CD4-positive, alpha-beta T cell treated with Interferon alpha-2 for 1 hour (primary cell): Measurements from ENCODE around the gene RAET1E.
"Not testable (repeated sequence)": the region's sequence is repeated elsewhere in the genome, so short reads cannot be mapped to it uniquely, and the experiment has no call there.

Source experiments
- DNase-seq, 2 donors: peaks; one replicate each; pipeline ENCODE4 v3.0.0-alpha.2; 2020 to 2022

RAET1E gene

DNA sequence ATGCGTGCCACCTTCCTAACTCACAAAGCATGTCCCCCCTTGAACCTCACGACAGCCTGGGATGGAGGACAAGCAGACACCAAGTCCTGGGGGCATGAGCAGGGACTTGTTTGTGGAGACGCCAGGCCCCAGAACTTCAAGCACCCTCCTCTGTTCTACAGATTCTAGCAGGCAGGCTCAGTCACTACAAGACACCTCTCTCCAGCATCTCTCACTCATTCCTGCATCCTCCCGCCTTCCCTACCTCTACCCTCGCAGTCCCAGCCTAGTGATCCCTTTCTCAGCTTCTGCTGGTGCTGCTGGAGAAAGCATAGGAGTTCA, 37.4 kb downstream of the RAET1E start:
- no peak for DNase-seq

DNA sequence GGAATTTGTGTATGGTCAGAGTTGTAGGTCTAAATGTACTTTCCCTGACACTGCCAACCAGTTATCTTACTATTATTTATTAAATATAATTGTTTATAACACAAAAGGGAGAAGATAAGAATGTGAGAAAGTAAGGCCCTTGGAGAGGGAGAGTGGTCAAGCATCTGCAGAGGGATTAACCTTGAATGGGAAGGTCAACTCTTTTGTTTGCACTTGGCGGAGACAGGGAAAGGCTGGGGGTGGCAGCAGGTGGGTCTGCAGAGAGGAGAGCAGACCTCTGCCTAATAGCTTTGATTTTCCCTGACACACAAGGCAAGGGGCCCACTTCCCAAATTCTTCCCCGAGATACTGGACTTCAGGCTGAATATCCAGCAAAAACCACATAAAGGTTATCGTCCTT, 38.0 kb downstream of the RAET1E start:
- no peak for DNase-seq

DNA sequence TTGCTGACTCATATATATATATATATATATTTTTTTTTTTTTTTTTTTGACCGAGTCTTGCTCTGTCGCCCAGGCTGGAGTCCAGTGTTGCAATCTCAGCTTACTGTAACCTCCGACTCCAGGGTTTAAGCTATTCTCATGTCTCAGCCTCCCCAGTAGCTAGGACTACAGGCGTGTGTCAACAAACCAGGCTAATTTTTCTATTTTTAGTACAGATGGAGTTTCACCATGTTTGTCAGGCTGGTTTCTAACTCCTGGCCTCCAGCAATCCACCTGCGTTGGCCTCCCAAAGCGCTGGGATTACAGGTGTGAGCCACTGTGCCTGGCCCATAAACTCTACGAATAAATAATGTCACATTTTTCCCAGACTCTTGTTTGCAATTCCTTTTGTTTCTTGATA, 38.5 kb downstream of the RAET1E start:
- DNase-seq = no peak

DNA sequence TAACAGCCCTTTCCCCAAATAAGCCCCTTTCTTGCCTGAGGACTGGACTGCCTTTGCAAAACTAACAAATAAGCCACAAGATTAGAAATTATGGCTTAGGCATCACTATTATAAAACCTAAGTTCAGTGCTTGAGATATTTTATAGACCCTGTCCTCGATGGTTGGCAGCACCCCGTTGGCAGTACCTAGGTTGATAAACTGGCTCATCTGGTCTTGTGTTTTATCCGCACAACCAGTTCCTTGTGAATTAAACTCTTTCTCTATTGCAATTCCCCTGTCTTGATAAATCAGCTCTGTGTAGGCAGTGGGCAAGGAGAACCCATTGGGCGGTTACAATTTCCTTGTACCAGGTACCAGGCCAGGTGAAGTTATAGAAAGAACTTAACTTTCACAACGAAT, 40.4 kb downstream of the RAET1E start:
- no peak for DNase-seq

DNA sequence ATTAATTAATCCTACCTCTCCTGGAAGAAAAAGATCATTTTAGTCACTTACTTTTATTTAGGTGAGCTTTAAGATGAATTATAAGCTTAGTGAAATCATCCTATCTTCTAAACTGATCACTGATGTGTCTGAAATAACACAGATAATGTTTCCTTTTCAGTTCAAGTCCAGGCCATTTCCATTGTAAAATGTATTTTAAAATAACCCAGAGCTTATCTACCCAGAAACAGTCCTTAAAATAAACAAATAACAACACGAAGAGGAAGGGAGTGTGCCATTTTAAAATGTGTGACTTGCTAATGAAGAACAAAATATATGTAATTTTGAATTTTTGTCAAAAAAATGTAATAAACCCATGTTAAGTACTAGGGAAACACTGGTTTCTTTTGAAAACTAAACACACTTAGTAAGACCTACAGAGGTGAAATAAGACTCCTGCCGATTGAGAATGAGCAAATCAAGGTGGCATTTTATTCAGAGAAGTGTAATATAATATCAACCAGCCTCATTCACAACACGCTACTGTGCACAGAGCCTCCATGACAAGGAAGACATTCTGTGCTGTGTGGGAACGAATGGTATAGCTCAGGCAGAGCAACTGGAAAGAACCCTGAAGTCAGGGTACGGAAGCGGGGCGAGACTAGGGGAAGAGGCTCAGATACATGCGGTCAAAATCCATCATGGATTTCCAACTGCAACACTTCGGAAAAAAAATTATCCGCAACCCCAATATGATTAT, 41.5 kb downstream of the RAET1E start:
- DNase-seq = no peak

DNA sequence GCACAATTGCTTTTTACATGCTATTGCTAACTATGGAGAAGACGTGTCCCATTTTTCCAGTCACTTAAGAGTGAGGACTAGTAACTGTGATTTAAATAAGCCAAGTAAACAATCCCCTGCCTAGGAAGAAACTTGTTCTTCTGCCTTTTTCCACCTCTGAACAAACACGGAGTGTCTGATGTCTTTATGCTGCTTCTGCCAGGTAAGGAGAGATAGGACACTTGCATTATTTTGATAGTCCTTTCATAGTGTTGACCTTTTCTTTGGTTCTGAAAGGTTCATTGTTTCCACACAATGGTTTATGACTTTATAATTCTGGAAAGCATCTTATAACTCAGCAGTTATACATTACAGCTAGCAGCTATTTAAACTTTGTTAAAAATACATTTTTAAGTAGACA, 42.2 kb downstream of the RAET1E start:
- DNase-seq = no peak

DNA sequence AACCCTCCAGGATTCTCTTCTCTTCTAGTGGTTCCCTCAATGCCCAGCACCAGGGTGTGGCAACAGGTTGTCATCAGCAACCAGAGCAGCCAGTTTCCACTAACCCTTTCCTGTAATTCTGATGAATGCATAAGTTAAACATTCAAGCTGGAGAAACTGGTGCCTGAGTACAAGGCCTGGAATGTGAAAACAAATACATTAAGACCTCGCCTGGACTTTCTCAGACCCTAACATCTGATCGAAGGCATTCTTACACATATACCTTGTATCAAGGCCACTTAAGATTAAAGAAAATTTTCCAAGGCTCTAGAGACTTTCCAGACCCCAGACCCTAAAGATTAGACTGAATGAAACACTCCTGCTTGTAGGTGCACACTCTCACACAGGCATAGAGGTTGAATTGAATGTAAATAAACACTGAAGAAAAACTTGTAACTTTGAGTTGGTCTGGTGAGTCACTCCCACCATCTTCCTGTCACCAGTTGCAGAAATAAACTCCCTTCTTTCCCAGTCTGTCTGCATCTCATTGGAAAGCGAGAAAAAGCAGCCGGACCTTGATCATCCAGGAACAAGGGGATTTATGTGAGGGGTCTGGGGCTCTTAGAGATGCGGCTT, 42.8 kb downstream of the RAET1E start:
- no peak for DNase-seq

DNA sequence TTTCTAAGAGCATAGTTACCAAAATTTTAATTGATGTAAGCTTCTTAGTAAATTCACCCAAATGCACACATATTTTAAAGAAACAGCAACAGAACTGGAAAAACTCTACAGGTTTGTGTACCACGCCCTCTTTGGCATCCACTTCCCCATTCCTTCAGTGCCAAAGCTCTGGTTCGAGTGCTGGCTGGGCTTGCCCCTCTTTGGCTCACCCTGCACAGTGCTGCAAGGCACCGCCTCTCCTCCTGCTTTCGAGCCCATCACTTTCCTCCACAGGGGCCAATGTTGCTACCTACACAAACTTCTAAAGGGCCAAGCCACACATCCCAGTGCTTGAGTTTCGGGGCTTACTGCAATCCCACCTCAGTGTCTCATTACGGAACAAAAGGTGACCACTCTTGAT, 43.4 kb downstream of the RAET1E start:
- no peak for DNase-seq

DNA sequence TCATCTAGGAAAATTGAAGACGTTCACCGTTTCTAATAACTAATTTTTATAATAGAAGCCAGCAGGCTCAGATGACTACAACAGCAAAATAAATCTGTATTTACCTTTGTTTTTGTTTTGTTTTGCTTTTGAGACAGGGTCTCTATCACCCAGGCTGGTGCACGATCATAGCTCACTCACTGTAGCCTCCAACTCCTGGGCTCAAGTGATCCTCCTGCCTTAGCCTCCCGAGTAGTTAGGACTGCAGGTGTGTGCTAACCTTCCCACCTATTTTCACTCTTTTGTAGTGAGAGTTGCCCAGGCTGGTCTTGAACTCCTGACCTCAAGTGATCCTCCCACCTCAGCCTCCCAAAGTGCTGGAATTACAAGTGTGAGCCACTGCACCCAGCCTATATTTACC, 43.9 kb downstream of the RAET1E start:
- DNase-seq = not testable (repeated sequence)

DNA sequence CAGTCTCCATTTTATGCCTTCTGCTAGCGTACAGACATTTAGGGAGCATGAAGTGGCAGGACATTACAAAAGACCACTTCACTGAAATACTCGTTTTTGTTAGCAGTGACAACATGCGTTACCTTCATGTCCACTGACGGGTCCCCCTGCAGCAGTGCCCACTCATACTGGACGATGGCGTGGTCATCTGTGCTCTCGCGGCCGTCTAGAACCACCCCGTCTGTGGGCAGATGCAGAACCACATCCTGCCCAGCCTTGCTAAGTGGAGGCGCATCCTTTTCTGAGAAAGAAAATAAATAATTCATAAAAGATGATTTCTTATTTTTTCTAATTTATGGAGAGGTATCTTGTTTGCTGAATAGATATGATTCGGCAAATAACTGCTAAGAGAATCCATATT, 45.0 kb downstream of the RAET1E start:
- DNase-seq = no peak

DNA sequence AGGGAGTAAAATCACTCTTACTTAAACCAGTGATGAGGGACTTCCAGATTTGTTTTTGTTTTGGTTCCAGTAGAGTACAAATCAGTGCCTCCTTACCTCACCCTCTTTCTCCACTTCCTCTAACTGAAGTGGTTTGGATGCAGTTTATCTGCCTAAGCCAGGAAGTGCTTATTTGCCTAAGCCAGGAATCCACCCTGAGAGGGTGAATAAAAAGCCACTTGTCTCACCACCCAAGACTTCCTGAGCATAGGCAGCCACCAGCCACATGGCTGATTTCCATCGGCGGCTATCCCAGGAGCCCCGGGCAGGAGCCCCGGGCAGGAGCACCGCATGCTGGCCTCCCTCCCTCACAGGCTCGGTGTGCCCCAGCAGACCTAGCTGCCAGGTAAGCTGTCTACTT, 45.7 kb downstream of the RAET1E start:
- DNase-seq = no peak

DNA sequence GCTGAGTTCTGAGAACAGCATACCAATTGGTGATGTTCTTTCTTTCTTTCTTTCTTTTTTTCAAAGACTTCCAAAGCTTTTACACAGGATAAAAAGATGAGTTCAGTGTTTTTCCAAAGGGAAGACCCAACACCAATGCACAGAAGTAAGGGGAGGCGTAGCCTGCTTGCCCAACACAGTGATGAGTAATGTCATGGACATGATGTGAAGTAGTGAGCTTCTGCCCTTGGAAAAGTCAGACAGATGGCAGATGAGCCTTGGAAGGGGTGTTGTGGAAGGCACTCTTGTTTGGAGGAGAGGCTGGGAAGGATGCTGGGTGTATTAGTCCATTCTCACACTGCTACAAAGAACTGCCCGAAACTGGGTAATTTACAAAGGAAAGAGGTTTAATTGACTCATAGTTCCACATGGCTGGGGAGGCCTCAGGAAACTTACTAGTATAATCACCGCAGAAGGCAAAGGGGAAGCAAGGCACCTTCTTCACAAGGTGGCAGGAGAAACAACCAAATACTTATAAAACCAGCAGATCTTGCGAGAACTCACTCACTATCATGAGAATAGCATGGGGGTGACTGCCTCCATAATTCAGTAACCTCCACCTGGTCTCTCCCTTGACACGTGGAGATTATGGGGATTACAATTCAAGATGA, 46.3 kb downstream of the RAET1E start:
- DNase-seq = no peak

DNA sequence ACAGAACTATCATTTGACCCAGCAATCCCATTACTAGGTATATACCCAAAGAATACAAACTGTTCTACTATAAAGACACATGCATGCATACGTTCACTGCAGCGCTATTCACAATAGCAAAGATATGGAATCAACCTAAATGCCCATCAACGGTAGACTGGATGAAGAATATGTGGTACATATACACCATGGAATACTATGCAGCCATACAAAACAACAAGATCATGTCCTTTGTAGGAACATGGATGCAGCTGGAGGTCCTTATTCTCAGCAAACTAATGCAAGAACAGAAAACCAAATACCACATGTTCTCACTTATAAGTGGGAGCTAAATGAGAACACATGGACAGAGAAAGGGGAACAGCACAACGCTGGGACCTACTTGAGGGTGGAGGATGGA, 49.6 kb downstream of the RAET1E start:
- not testable (repeated sequence) for DNase-seq
